GM18868 (cell line): Measurements from ENCODE around the gene YEATS2.
A peak's percentile ranks its signal among the peaks of the same experiment; 100 is the strongest.

ENCODE experiments used
- ATAC-seq: cut with Tn5 transposase; IDR thresholded peaks from one replicate; pipeline ENCODE4 v1.9.1; 2021; ENCODE audit warnings: mild to moderate bottlenecking, moderate library complexity; ENCODE audit not compliant: unreplicated experiment

YEATS2 gene

GRCh38 chr3:183810643-183811594, 113.3 kb downstream of the YEATS2 start:
- ATAC-seq, result no peak

GRCh38 chr3:183811638-183812037, 114.0 kb downstream of the YEATS2 start:
- no peak for ATAC-seq

- no peak for ATAC-seq
Measured at GRCh38 chr3:183812761-183813445, 115.3 kb downstream of the YEATS2 start.

GRCh38 chr3:183814240-183814639, 116.6 kb downstream of the YEATS2 start:
- ATAC-seq, result no peak

GRCh38 chr3:183815563-183815940, 118.0 kb downstream of the YEATS2 start:
- ATAC-seq, result no peak

GRCh38 chr3:183815951-183816475, 118.4 kb downstream of the YEATS2 start:
- no peak for ATAC-seq

GRCh38 chr3:183816681-183817510, 119.3 kb downstream of the YEATS2 start:
- ATAC-seq, result no peak

GRCh38 chr3:183817639-183818038, 120.0 kb downstream of the YEATS2 start:
- no peak for ATAC-seq

GRCh38 chr3:183818041-183818620, 120.5 kb downstream of the YEATS2 start:
- ATAC-seq, result no peak

GRCh38 chr3:183818706-183819624, 121.4 kb downstream of the YEATS2 start:
- ATAC-seq, result no peak

GRCh38 chr3:183819831-183820230, 122.2 kb downstream of the YEATS2 start:
- no peak for ATAC-seq

- no peak for ATAC-seq
Measured at GRCh38 chr3:183822631-183823030, 125.0 kb downstream of the YEATS2 start.

GRCh38 chr3:183823963-183824362, 126.4 kb downstream of the YEATS2 start:
- no peak for ATAC-seq

- peak; percentile 37 for ATAC-seq
Measured at GRCh38 chr3:183824761-183825455, 127.3 kb downstream of the YEATS2 start.

- peak; percentile 55 for ATAC-seq
Measured at GRCh38 chr3:183825456-183826161, 128.0 kb downstream of the YEATS2 start, which contains the start of gene MAP6D1. Gene MAP6D1 (minus strand): TSS chr3:183825577. CDS start chr3:183825547, 30 bp downstream.

GRCh38 chr3:183826448-183827250, 129.1 kb downstream of the YEATS2 start:
- no peak for ATAC-seq

GRCh38 chr3:183827809-183828537, 130.4 kb downstream of the YEATS2 start:
- no peak for ATAC-seq
